A549 (cell line): ENCODE measurements around the gene TMPRSS6. TPM values are rescaled to one million over a fixed set of nuclear protein-coding genes. Genes with fewer than 3 reads are reported as not detected.
A peak's percentile ranks its signal among the peaks of the same experiment; 100 is the strongest.

Experiments
- ATAC-seq, 2 experiments: fragments of 200-7000 bp in 1 of 2; fragments of >200 bp in 1 of 2; cut with Nextera tagmentation in 1 of 2; cut with Tn5 transposase in 1 of 2; 3 replicates each; pipeline versions ENCODE4 v1.8.0 to v1.9.1; 2018 to 2020; ENCODE audit warnings: mild to moderate bottlenecking in 1 of 2, moderate library complexity in 1 of 2
- CTCF ChIA-PET: fragments of 300-600 bp; sonication (Branson Sonifier 250); formaldehyde crosslinking; extraction: SDS; loops from one replicate; lab custom pipeline; 2021; ENCODE audit warnings: antibody characterized with exemption, inconsistent platforms; lab: Yijun Ruan, JAX
- POLR2A ChIA-PET: fragments of 350-600 bp; formaldehyde crosslinking; extraction: SDS; loops from one replicate; lab custom pipeline; 2021; ENCODE audit warnings: antibody characterized with exemption, inconsistent platforms; lab: Yijun Ruan, JAX
- DNase-seq, 2 experiments: peaks; one replicate each; pipeline versions ENCODE4 v3.0.0 to v3.0.0-alpha.2; 2011 to 2016; ENCODE audit warnings: low read depth in 1 of 2, low spot score in 1 of 2
- FAIRE-seq: peaks from 2 replicates; lab custom pipeline; 2011; peaks lifted over from hg19 to GRCh38; lab: Jason Lieb, UNC
- H3K27ac ChIP-seq, 2 experiments: fragments of >200 bp; sonication (Bioruptor Twin); formaldehyde crosslinking; 3 replicates each; pipeline ENCODE4 v1.5.1; 2016 to 2017
- H3K4me1 ChIP-seq: fragments of >200 bp; sonication (Bioruptor Twin); formaldehyde crosslinking; 3 replicates; pipeline ENCODE4 v1.6.1; 2016
- H3K4me2 ChIP-seq: fragments of >200 bp; sonication (Bioruptor Twin); formaldehyde crosslinking; 3 replicates; pipeline ENCODE4 v1.6.1; 2016
- H3K4me3 ChIP-seq: fragments of >200 bp; sonication (Bioruptor Twin); formaldehyde crosslinking; 3 replicates; pipeline ENCODE4 v1.5.1; 2016
- H3K9me3 ChIP-seq: fragments of >200 bp; sonication (Bioruptor Twin); formaldehyde crosslinking; 3 replicates; pipeline ENCODE4 v1.6.1; 2016
- BHLHE40 ChIP-seq: IDR thresholded peaks from 2 replicates; pipeline ENCODE4 v1.6.1; 2012; ENCODE audit warnings: low read depth, low read length, inconsistent platforms
- CEBPB ChIP-seq, 2 experiments: fragments of >200 bp in 1 of 2; sonication (Bioruptor Twin) in 1 of 2; formaldehyde crosslinking in 1 of 2; IDR thresholded peaks; 2 replicates each; pipeline ENCODE4 v1.6.1; 2012 to 2016
- CHD4 ChIP-seq: fragments of 200-600 bp; sonication (generic); IDR thresholded peaks from 2 replicates; pipeline ENCODE4 v1.6.1; 2016; ENCODE audit warnings: antibody characterized with exemption, mild to moderate bottlenecking, borderline replicate concordance
- EP300 ChIP-seq, 2 experiments: fragments of >200 bp; sonication (Bioruptor Twin); formaldehyde crosslinking; IDR thresholded peaks; 2 replicates in 1 of 2; 3 replicates in 1 of 2; pipeline ENCODE4 v1.6.1; 2016 to 2017
- MYC ChIP-seq: IDR thresholded peaks from 2 replicates; pipeline ENCODE4 v1.6.1; 2012; ENCODE audit warnings: mild to moderate bottlenecking, inconsistent platforms, low read length, improper control_type of control experiment, borderline replicate concordance
- POLR2AphosphoS2 ChIP-seq: conservative IDR thresholded peaks from 2 replicates; pipeline ENCODE4 v1.6.1; 2012; ENCODE audit warnings: low read length, improper control_type of control experiment, inconsistent platforms
- RARB ChIP-seq: fragments of 250-450 bp; sonication (Bioruptor Pico); IDR thresholded peaks from 2 replicates; pipeline ENCODE4 v1.8.0; 2021; ENCODE audit warnings: mild to moderate bottlenecking, moderate library complexity
- RFX5 ChIP-seq: fragments of 450-650 bp; IDR thresholded peaks from 2 replicates; pipeline ENCODE4 v1.7.1; 2014; ENCODE audit warnings: antibody characterized with exemption, mild to moderate bottlenecking, moderate library complexity
- RNF2 ChIP-seq: fragments of 200-600 bp; sonication (generic); IDR thresholded peaks from 2 replicates; pipeline ENCODE4 v1.6.1; 2016; ENCODE audit warnings: low read depth, mild to moderate bottlenecking, antibody characterized with exemption, moderate library complexity, borderline replicate concordance
- ZSCAN20 ChIP-seq: fragments of 250-450 bp; sonication (Bioruptor Pico); IDR thresholded peaks from 2 replicates; pipeline ENCODE4 v1.8.0; 2022; ENCODE audit warnings: mild to moderate bottlenecking, moderate library complexity
- WGBS: methylation state at CpG from one replicate; pipeline ENCODE4 v1.1.6; 2017; ENCODE audit errors: missing lambda C conversion rate; 5-methylcytosine and 5-hydroxymethylcytosine counted together
- polyA plus RNA-seq, 4 experiments: library from polyadenylated mRNA; depleted of rRNA in 3 of 4; stranded (reverse); fragments of >200 nt; fragmentation: RNase III in 1 of 4; extraction: RNeasy Plus Mini Kit Qiagen cat#74134 plus additional on column Dnase treatment in 1 of 4; gene quantifications; 2 replicates in 3 of 4; 3 replicates in 1 of 4; pipeline ENCODE4 v1.2.3, GENCODE V29; 2011 to 2017
- TF ChIP-seq, protein P1 (sequence below): IDR thresholded peaks from 2 replicates; pipeline ENCODE4 v1.6.1; 2012
- TF ChIP-seq, protein P2 (sequence below): fragments of 250-450 bp; sonication (Bioruptor Pico); IDR thresholded peaks from 2 replicates; pipeline ENCODE4 v1.5.0; 2020; ENCODE audit warnings: low read depth, mild to moderate bottlenecking, moderate library complexity
- TF ChIP-seq, protein P3 (sequence below): fragments of >200 bp; sonication (Bioruptor Twin); formaldehyde crosslinking; IDR thresholded peaks from 2 replicates; pipeline ENCODE4 v1.6.1; 2016
- TF ChIP-seq, protein P4 (sequence below): fragments of 250-450 bp; sonication (Bioruptor Pico); IDR thresholded peaks from 2 replicates; pipeline ENCODE4 v1.5.0; 2021; ENCODE audit warnings: mild to moderate bottlenecking, moderate library complexity, borderline replicate concordance
- TF ChIP-seq, protein P5 (sequence below): fragments of 200-600 bp; sonication (generic); IDR thresholded peaks from 2 replicates; pipeline ENCODE4 v1.6.1; 2016; ENCODE audit warnings: antibody characterized with exemption, mild to moderate bottlenecking, moderate library complexity
- TF ChIP-seq, protein P6 (sequence below): fragments of >200 bp; sonication (Bioruptor Twin); formaldehyde crosslinking; IDR thresholded peaks from 3 replicates; pipeline ENCODE4 v1.6.1; 2016

TMPRSS6 gene
- polyA plus RNA-seq, 2 of the 4 experiments (the other 2 are of a cell fraction), result not detected

DNA sequence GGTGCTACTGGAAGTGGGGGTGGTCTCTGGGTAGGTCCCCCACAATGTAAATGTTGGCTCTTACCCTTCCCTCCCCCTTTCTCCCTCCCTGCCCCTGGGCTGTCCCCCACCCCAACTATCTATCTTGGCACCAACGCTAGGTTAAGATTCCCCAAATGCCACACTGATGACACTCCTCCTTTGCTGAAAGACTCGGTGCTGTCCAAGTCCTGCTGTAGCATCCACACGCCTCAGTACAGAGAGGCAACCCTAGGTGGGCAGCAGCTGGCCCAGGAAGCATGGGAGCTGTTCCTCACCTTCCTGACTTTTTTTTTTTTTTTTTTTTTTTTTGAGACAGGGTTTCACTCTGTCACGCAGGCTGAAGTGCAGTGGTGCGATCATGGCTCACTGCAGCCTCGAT lies 61.4 kb downstream of the TMPRSS6 start:
- H3K27ac ChIP-seq, result 0 out of 6 replicates have a peak overlapping the region, but pooled peaks of 1 of the 2 experiments have one; percentile 47
- ChIA-PET POLR2A (interaction anchor here (0.7 kb wide), 1 partner anchor 93 kb away, joined by 9 read pairs; no protein-coding TSS in a partner anchor), CTCF (interaction anchor here (0.6 to 9.0 kb wide), 5 partner anchors 9 to 267 kb away, joined by 3 to 79 read pairs (median 3); partner anchors contain the start of genes MPST and TST)
- no peaks in the 10 kb centered on the region for H3K9me3 ChIP-seq
- FAIRE-seq, result no peak
- no peak for DNase-seq
- no peak for ATAC-seq
- H3K4me3 ChIP-seq, result no peak overlapping the region
- H3K4me1 ChIP-seq, result peaks cover 44% of the 10 kb centered on the region
- no peak overlapping the region for H3K4me2 ChIP-seq
- 76% methylated on average over 5 of the region's 6 CpGs for WGBS
- TF ChIP-seq, protein P1, sequence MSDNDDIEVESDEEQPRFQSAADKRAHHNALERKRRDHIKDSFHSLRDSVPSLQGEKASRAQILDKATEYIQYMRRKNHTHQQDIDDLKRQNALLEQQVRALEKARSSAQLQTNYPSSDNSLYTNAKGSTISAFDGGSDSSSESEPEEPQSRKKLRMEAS, result no peak
- TF ChIP-seq EP300 (IDR thresholded peaks at IDR 0.05) (no peak), RNF2 (no peak), POLR2AphosphoS2 (no peak), CHD4 (no peak), MYC (no peak)
- TF ChIP-seq, protein P2, sequence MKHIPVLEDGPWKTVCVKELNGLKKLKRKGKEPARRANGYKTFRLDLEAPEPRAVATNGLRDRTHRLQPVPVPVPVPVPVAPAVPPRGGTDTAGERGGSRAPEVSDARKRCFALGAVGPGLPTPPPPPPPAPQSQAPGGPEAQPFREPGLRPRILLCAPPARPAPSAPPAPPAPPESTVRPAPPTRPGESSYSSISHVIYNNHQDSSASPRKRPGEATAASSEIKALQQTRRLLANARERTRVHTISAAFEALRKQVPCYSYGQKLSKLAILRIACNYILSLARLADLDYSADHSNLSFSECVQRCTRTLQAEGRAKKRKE (CRISPR knock-in tag), result no peak
- TF ChIP-seq, protein P3, sequence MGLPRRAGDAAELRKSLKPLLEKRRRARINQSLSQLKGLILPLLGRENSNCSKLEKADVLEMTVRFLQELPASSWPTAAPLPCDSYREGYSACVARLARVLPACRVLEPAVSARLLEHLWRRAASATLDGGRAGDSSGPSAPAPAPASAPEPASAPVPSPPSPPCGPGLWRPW, result no peak
- TF ChIP-seq, all 56 proteins: peak for 0

DNA sequence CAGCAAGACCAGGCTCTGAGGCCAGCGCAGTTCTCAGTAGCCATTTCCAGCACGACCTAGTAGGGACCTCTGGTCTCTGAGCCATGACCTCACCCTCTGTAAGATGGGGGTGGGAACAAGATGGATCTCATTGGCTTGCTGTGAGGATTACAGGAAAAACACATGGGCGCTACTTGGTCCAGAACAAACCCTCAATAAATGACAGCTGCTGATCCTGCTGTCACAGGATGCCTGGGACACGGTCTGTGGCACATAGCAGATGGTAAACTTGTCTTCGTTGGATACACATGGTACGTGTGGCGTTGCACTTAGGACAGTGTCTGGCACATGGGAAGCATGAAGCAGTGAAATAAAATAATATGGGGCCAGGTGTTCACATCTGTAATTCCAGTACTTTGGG lies 62.5 kb downstream of the TMPRSS6 start:
- ChIA-PET POLR2A (interaction anchor here (1.3 kb wide), 1 partner anchor 14 kb away, joined by 4 read pairs; no protein-coding TSS in a partner anchor), CTCF (interaction anchor here (1.1 to 9.0 kb wide), 7 partner anchors 9 to 250 kb away, joined by 3 to 142 read pairs (median 4); partner anchors contain the start of genes MPST and TST)
- no peak for DNase-seq
- 88% methylated on average over 5 of the region's 7 CpGs for WGBS
- H3K27ac ChIP-seq, result no peak overlapping the region; a peak in 1 of 6 replicates
- H3K4me1 ChIP-seq, result peaks cover 40% of the 10 kb centered on the region
- H3K4me3 ChIP-seq, result no peak overlapping the region
- ATAC-seq, result no peak
- TF ChIP-seq, protein P4, sequence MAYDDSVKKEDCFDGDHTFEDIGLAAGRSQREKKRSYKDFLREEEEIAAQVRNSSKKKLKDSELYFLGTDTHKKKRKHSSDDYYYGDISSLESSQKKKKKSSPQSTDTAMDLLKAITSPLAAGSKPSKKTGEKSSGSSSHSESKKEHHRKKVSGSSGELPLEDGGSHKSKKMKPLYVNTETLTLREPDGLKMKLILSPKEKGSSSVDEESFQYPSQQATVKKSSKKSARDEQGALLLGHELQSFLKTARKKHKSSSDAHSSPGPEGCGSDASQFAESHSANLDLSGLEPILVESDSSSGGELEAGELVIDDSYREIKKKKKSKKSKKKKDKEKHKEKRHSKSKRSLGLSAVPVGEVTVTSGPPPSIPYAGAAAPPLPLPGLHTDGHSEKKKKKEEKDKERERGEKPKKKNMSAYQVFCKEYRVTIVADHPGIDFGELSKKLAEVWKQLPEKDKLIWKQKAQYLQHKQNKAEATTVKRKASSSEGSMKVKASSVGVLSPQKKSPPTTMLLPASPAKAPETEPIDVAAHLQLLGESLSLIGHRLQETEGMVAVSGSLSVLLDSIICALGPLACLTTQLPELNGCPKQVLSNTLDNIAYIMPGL (CRISPR knock-in tag), result no peak
- TF ChIP-seq, protein P5, sequence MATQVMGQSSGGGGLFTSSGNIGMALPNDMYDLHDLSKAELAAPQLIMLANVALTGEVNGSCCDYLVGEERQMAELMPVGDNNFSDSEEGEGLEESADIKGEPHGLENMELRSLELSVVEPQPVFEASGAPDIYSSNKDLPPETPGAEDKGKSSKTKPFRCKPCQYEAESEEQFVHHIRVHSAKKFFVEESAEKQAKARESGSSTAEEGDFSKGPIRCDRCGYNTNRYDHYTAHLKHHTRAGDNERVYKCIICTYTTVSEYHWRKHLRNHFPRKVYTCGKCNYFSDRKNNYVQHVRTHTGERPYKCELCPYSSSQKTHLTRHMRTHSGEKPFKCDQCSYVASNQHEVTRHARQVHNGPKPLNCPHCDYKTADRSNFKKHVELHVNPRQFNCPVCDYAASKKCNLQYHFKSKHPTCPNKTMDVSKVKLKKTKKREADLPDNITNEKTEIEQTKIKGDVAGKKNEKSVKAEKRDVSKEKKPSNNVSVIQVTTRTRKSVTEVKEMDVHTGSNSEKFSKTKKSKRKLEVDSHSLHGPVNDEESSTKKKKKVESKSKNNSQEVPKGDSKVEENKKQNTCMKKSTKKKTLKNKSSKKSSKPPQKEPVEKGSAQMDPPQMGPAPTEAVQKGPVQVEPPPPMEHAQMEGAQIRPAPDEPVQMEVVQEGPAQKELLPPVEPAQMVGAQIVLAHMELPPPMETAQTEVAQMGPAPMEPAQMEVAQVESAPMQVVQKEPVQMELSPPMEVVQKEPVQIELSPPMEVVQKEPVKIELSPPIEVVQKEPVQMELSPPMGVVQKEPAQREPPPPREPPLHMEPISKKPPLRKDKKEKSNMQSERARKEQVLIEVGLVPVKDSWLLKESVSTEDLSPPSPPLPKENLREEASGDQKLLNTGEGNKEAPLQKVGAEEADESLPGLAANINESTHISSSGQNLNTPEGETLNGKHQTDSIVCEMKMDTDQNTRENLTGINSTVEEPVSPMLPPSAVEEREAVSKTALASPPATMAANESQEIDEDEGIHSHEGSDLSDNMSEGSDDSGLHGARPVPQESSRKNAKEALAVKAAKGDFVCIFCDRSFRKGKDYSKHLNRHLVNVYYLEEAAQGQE, result no peak
- TF ChIP-seq BHLHE40, result no peak
- no peaks in the 10 kb centered on the region for H3K9me3 ChIP-seq
- FAIRE-seq, result no peak
- H3K4me2 ChIP-seq, result no peak overlapping the region

DNA sequence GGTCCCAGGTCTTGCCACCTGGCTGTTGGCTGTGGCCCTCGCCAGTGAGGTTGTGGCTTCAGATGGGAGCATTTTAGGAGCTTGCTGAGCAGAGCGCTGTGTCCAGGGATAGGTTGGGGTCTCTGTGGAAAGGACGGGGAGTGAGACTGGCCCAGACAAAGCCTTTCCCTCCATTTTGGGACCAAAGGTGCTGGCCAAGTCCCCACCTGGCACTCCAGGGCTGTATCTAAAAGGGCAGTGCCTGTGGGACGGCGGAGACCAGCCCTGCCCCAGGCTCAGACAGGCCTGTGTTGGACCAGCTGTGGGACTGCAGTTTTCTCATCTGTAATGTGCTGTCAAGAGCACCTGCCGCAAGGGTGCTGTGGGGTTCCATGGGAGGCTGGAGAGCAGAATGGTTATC lies 62.9 kb downstream of the TMPRSS6 start:
- DNase-seq (no peak), ATAC-seq (no peak), FAIRE-seq (no peak)
- no peak for TF ChIP-seq RFX5
- TF ChIP-seq, protein P6, sequence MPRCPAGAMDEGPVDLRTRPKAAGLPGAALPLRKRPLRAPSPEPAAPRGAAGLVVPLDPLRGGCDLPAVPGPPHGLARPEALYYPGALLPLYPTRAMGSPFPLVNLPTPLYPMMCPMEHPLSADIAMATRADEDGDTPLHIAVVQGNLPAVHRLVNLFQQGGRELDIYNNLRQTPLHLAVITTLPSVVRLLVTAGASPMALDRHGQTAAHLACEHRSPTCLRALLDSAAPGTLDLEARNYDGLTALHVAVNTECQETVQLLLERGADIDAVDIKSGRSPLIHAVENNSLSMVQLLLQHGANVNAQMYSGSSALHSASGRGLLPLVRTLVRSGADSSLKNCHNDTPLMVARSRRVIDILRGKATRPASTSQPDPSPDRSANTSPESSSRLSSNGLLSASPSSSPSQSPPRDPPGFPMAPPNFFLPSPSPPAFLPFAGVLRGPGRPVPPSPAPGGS, result no peak
- no peak for TF ChIP-seq RNF2
- TF ChIP-seq CEBPB (IDR thresholded peaks at IDR 0.05), result no peak
- TF ChIP-seq RARB (CRISPR knock-in tag), result no peak
- TF ChIP-seq ZSCAN20, result no peak
- WGBS, result 91% methylated on average over 3 of the region's 6 CpGs
- Histone ChIP-seq H3K4me2 (no peak overlapping the region), H3K9me3 (no peaks in the 10 kb centered on the region), H3K4me3 (no peak overlapping the region), H3K4me1 (peaks cover 43% of the 10 kb centered on the region), H3K27ac (peak overlapping the region; percentile 27 to 60; a peak in 3 of 6 replicates)
- ChIA-PET POLR2A (interaction anchor here (1.3 kb wide), 1 partner anchor 14 kb away, joined by 4 read pairs; no protein-coding TSS in a partner anchor), CTCF (interaction anchor here (0.9 to 9.0 kb wide), 8 partner anchors 9 to 250 kb away, joined by 3 to 142 read pairs (median 4); partner anchors contain the start of genes MPST and TST)
